PC-3 (cell line): ENCODE data around the gene UGT1A10.

ENCODE experiments used
- EZH2 ChIP-seq: fragments of 300-600 bp; sonication (generic); IDR thresholded peaks from one replicate; pipeline ENCODE4 v1.6.1; 2017; ENCODE audit warnings: antibody characterized with exemption, mild to moderate bottlenecking, low read length; ENCODE audit not compliant: unreplicated experiment
- EZH2phosphoT487 ChIP-seq: fragments of 300-600 bp; sonication (generic); IDR thresholded peaks from 2 replicates; pipeline ENCODE4 v1.6.1; 2018; ENCODE audit warnings: mild to moderate bottlenecking, antibody characterized with exemption, low read length, borderline replicate concordance
- TF ChIP-seq, protein P1 (sequence below): fragments of 300-600 bp; sonication (generic); conservative IDR thresholded peaks from 2 replicates; pipeline ENCODE4 v1.5.1; 2017; ENCODE audit warnings: antibody characterized with exemption, low read depth, mild to moderate bottlenecking, low read length

DNA sequence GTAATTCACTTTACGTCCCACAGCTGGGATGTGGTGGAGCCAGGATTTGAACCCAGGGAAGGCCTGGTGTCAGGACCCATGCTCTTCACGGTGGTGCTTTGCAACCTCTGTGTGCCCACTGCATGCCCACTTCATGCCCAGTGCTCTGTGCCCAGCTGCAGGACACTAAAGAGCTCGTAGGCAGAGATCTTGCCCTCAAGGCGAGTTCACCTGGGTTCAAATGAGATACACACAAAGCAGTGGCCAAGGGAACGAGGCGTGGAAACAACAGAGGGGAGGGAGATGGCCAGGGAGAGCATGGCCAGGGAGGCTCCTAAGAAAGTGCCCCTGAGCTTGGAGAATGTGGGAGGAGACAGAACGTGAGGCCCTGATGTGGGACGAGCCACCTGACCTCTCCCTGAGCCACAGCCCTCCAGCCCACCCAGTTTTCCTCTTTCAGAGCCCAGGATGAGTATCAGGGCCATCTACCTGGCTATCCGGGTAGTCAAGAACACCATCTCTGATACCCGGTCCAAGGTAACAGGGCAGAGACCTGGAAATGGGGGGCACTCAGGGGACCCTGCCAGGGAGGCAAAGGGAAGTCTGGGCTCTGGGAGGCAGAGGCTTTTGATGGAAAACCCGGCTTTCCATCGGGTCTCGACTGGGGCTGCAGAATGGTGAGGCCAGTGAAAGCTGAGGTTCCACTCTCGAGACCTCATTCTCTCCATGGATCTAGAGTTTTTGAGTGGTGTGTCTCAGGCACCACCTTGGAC, 162.3 kb downstream of the UGT1A10 start:
- TF ChIP-seq, protein P1, sequence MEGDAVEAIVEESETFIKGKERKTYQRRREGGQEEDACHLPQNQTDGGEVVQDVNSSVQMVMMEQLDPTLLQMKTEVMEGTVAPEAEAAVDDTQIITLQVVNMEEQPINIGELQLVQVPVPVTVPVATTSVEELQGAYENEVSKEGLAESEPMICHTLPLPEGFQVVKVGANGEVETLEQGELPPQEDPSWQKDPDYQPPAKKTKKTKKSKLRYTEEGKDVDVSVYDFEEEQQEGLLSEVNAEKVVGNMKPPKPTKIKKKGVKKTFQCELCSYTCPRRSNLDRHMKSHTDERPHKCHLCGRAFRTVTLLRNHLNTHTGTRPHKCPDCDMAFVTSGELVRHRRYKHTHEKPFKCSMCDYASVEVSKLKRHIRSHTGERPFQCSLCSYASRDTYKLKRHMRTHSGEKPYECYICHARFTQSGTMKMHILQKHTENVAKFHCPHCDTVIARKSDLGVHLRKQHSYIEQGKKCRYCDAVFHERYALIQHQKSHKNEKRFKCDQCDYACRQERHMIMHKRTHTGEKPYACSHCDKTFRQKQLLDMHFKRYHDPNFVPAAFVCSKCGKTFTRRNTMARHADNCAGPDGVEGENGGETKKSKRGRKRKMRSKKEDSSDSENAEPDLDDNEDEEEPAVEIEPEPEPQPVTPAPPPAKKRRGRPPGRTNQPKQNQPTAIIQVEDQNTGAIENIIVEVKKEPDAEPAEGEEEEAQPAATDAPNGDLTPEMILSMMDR, result no peak
- TF ChIP-seq EZH2, result no peak
- no peak for TF ChIP-seq EZH2phosphoT487
